Breast epithelium (tissue), 4 donors: ENCODE results near the gene POR. TPM values are rescaled to one million over a fixed set of nuclear protein-coding genes. Genes with fewer than 3 reads are reported as not detected.

ENCODE experiments used
- DNase-seq, 2 donors: peaks; one replicate each; pipeline ENCODE4 v3.0.0-alpha.2; 2019; ENCODE audit warnings: low spot score in 2 of 2
- H3K27ac ChIP-seq, 2 donors: fragments of 200-600 bp; sonication (generic) in 1 of 2; one replicate each; pipeline ENCODE4 v1.5.1; 2016 to 2019; ENCODE audit warnings: mild to moderate bottlenecking in 1 of 2
- H3K27me3 ChIP-seq, 2 donors: fragments of 200-600 bp; sonication (generic) in 1 of 2; one replicate each; pipeline versions ENCODE4 v1.5.1 to v1.6.0; 2017 to 2019; ENCODE audit warnings: control low read depth in 1 of 2, mild to moderate bottlenecking in 1 of 2
- H3K36me3 ChIP-seq: fragments of 200-600 bp; one replicate; pipeline ENCODE4 v1.5.1; 2019
- H3K4me1 ChIP-seq, 2 donors: fragments of 200-600 bp; sonication (generic); one replicate each; pipeline ENCODE4 v1.5.1; 2016 to 2019; ENCODE audit warnings: control low read depth in 1 of 2
- H3K4me3 ChIP-seq, 3 donors: fragments of 200-600 bp; sonication (generic); 1 replicate in 2 of 3; 2 replicates in 1 of 3; pipeline ENCODE4 v1.5.1; 2016 to 2019; ENCODE audit warnings: mild to moderate bottlenecking in 3 of 3, moderate library complexity in 2 of 3
- H3K9me3 ChIP-seq, 2 donors: fragments of 200-600 bp; sonication (generic) in 1 of 2; one replicate each; pipeline ENCODE4 v1.5.1; 2016 to 2019; ENCODE audit warnings: control low read depth in 1 of 2
- POLR2A ChIP-seq: fragments of 450-650 bp; IDR thresholded peaks from one replicate; pipeline ENCODE4 v1.6.1; 2016; ENCODE audit warnings: antibody characterized with exemption, mild to moderate bottlenecking, moderate library complexity
- POLR2AphosphoS5 ChIP-seq, 3 donors: sonication (generic); formaldehyde crosslinking; IDR thresholded peaks; one replicate each; pipeline ENCODE4 v1.6.1; 2017; ENCODE audit warnings: antibody characterized with exemption in 3 of 3
- intact Hi-C: fragments of 100-400 bp; cut with DNase I; formaldehyde crosslinking; loops from one replicate; pipeline ENCODE4 v1.15.1; 2023; ENCODE audit warnings: low total_unique reads
- total RNA-seq, 3 donors: library from RNA; depleted of rRNA; stranded (reverse); fragments of >200 nt; gene quantifications; one replicate each; pipeline ENCODE4 v1.1.0, GENCODE V29; 2016
- TF ChIP-seq, protein P1 (sequence below), 3 donors: fragments of 450-650 bp; IDR thresholded peaks; one replicate each; pipeline ENCODE4 v1.5.1; 2016 to 2017; ENCODE audit warnings: antibody characterized with exemption in 3 of 3, mild to moderate bottlenecking in 3 of 3, moderate library complexity in 3 of 3

The POR gene
- total RNA-seq, 3 donors from 2014 or later: 62.1 to 123 (median 87.7) TPM

DNA sequence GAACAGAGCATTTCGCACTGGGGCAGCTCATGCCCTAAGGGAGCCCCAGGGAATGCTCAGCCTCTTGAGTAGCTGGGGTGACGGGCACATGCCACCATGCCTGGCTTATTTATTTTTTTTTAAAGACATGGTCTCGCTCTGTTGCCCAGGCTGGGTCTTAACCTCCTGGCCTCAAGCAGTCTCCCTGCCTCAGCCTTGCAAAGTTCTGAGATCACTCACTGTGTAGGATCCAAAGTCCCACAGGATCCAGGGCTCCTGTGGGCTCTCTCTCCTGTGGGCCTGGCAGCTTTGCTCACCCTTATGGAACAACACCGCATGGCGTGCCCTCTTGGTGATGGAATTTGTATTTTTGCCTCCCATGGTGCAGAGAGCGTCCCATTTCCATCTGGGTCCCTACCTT, 45.4 kb downstream of the POR start:
- intact Hi-C loops: no loop called here
- Histone ChIP-seq H3K4me1 (no peaks in the 10 kb centered on the region), H3K4me3 (no peak overlapping the region), H3K27me3 (no peaks in the 10 kb centered on the region), H3K9me3 (no peaks in the 10 kb centered on the region), H3K27ac (no peak overlapping the region), H3K36me3 (no peaks in the 10 kb centered on the region)
- TF ChIP-seq, protein P1, sequence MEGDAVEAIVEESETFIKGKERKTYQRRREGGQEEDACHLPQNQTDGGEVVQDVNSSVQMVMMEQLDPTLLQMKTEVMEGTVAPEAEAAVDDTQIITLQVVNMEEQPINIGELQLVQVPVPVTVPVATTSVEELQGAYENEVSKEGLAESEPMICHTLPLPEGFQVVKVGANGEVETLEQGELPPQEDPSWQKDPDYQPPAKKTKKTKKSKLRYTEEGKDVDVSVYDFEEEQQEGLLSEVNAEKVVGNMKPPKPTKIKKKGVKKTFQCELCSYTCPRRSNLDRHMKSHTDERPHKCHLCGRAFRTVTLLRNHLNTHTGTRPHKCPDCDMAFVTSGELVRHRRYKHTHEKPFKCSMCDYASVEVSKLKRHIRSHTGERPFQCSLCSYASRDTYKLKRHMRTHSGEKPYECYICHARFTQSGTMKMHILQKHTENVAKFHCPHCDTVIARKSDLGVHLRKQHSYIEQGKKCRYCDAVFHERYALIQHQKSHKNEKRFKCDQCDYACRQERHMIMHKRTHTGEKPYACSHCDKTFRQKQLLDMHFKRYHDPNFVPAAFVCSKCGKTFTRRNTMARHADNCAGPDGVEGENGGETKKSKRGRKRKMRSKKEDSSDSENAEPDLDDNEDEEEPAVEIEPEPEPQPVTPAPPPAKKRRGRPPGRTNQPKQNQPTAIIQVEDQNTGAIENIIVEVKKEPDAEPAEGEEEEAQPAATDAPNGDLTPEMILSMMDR (IDR thresholded peaks at IDR 0.05): no peak
- TF ChIP-seq POLR2AphosphoS5 (IDR thresholded peaks at IDR 0.05) (no peak), POLR2A (no peak)
- no peak for DNase-seq

DNA sequence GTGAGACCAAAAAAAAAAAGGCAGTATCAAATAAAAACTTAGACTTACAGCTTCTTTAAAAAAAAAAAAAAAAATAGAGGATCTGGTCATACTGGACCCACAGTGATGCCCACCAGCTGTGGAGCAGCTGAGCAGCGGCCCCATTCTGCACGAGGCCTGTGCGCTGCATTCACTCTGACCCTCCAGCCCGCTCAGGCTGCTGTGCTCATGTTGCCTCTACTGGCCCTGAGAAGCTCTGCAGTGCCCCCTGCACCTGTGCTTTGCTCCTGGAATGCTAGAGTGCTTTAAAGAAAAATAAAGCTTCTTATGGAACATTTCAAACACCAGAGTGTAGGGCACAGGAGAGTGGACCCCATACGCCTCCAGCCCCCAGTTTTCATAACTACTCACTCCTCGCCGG, 46.3 kb downstream of the POR start:
- no peaks in the 10 kb centered on the region for H3K36me3 ChIP-seq
- H3K27me3 ChIP-seq: no peaks in the 10 kb centered on the region
- intact Hi-C loops: no loop called here
- TF ChIP-seq POLR2A: no peak
- TF ChIP-seq, protein P1 (IDR thresholded peaks at IDR 0.05): no peak
- TF ChIP-seq POLR2AphosphoS5 (IDR thresholded peaks at IDR 0.05): no peak
- H3K4me3 ChIP-seq: no peak overlapping the region
- H3K9me3 ChIP-seq: no peaks in the 10 kb centered on the region
- peak overlapping the region in 1 of 2 donors; percentile 83 for H3K27ac ChIP-seq
- no peaks in the 10 kb centered on the region for H3K4me1 ChIP-seq
- DNase-seq: no peak

DNA sequence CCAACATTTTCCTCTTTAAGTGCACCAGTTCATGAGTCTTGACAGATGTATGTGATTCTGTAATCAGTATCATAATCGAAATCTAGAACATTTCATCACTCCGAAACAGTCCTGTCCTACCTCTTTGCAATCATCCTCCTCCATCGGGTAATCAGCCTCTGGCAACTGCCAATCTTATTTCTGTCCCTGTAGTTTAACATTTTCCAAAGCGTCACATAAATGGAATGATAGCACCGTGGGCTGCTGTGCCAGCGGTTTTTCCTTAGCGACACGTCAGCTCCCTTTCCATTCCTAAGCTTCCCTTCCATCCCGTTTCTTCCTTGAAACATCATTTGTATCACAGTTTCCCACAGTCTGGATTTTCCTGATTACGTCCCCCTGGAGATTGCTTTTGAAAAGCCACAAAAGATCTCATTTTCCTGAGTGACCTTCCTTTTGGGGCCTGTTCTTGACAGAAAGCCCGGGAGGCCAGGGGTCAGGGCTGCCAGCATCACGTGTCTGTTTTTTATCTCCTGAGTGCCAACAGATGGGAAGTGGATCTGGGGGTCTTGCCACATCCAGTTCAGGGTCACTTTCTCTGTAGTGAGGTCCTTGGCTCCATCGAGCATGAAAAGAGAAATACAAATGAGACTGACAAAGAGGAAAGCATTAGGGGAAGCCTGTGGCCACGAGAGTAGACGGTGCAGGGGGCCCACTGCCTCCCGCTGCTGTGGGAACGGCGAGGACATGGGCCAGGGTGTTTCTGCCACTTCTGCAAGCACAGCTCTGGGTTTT, 47.8 kb downstream of the POR start:
- no peak overlapping the region for H3K4me3 ChIP-seq
- no peaks in the 10 kb centered on the region for H3K36me3 ChIP-seq
- H3K27ac ChIP-seq: peak overlapping the region; percentile 52 to 83
- H3K27me3 ChIP-seq: no peaks in the 10 kb centered on the region
- intact Hi-C loops: no loop called here
- DNase-seq: no peak
- no peaks in the 10 kb centered on the region for H3K9me3 ChIP-seq
- TF ChIP-seq, protein P1 (IDR thresholded peaks at IDR 0.05): no peak
- TF ChIP-seq POLR2AphosphoS5 (IDR thresholded peaks at IDR 0.05): peak in 2 of 3 donors; percentile 21 to 46
- TF ChIP-seq POLR2A: no peak
- peaks cover 0 to 4% of the 10 kb centered on the region in 2 donors for H3K4me1 ChIP-seq

DNA sequence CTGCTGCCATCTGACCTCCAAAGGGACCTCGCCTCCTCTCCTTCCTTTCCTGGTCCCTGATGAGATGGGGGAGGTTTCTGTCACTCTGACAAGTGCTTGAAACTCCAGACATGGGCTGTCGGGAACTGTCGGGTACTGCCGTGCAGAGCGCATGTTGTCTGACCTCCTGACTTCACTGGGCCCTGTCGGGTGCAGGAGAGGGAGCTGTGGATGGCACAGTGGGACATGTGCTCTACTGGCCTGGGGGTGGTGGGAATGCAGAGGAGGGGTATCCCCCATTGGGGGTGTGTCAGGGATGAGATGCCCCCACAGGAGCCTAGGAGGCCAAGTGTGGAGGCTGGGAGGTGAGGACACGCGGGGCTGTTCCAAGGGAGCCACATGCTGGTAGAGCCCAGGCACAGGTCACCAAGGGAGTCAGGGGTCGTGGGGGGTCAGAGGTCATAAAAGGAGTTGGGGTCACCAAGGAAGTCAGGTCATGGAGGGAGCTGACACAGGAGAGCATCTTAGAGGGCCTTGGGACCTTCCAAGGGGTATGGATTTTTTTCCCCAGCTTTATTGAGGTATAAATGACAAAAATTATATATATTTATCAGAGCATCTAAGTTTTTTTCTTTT, 48.5 kb downstream of the POR start:
- H3K9me3 ChIP-seq: no peaks in the 10 kb centered on the region
- H3K27me3 ChIP-seq: no peaks in the 10 kb centered on the region
- no peak overlapping the region for H3K4me3 ChIP-seq
- peak overlapping the region; percentile 52 to 83 for H3K27ac ChIP-seq
- no peak for DNase-seq
- H3K4me1 ChIP-seq: peaks cover 0 to 4% of the 10 kb centered on the region in 2 donors
- TF ChIP-seq POLR2A (no peak), POLR2AphosphoS5 (IDR thresholded peaks at IDR 0.05) (no peak)
- TF ChIP-seq, protein P1 (IDR thresholded peaks at IDR 0.05): no peak
- intact Hi-C loops: no loop called here
- H3K36me3 ChIP-seq: no peaks in the 10 kb centered on the region

DNA sequence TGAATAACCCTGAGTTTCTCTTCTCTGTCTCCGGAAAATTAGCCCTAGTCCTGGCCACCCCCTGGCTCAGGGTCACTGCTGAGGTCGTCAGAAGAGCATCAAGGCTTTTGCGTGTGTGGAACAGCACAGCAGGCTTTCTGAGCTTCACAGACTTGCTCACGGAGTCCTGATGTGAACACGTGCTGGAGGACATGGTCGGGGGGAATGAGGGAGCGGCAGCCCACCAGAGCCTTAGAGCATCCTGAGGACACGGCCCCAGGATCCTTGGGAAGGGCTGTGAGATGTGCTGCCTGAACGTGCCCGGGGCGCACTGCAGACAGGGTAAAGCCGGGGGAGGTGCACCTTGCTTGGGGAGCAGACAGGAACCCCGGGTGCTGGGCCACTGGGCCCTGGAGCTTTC, 50.7 kb downstream of the POR start:
- TF ChIP-seq, protein P1 (IDR thresholded peaks at IDR 0.05): no peak
- TF ChIP-seq POLR2A: no peak
- intact Hi-C loops: no loop called here
- no peaks in the 10 kb centered on the region for H3K36me3 ChIP-seq
- H3K4me3 ChIP-seq: peak overlapping the region in 1 of 3 donors; percentile 39
- peaks cover 0 to 4% of the 10 kb centered on the region in 2 donors for H3K4me1 ChIP-seq
- H3K27me3 ChIP-seq: no peaks in the 10 kb centered on the region
- no peak for DNase-seq
- H3K9me3 ChIP-seq: no peaks in the 10 kb centered on the region
- H3K27ac ChIP-seq: peak overlapping the region; percentile 73 to 86
